Upper lobe of left lung (tissue), 4 donors: ENCODE measurements around the gene IQCM.

Experiments used
- POLR2A ChIP-seq, 4 donors: fragments of 450-650 bp; IDR thresholded peaks; one replicate each; pipeline ENCODE4 v1.5.1; 2016 to 2017; ENCODE audit warnings: antibody characterized with exemption in 4 of 4, mild to moderate bottlenecking in 2 of 4
- POLR2AphosphoS5 ChIP-seq, 2 donors: sonication (generic); formaldehyde crosslinking; IDR thresholded peaks; one replicate each; pipeline ENCODE4 v1.5.1; 2017; ENCODE audit warnings: antibody characterized with exemption in 2 of 2

DNA sequence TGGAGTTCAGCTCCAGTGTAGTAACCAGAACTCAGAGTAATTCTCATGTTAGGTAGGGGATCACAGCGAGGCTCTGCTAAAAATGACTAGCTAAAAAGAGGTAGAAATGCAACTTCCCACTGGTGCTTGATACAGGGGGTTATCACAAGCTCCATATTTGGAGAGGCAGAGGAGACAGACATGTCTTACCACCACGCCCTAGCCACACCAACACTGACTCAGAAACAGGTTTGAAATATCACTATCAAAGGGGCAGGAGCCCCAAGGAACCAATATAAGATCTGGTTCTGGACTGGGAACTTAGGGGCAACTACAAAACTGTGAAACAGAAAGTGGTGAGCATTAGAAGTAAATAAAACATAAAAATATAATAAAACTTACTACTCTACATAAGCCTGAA, 62.9 kb downstream of the IQCM start:
- TF ChIP-seq POLR2AphosphoS5 (IDR thresholded peaks at IDR 0.05): no peak
- TF ChIP-seq POLR2A (IDR thresholded peaks at IDR 0.05): no peak
